Right cardiac atrium (tissue), 5 donors: Measurements from ENCODE around the gene FBXL17. TPM values are rescaled to one million over a fixed set of nuclear protein-coding genes. Genes with fewer than 3 reads are reported as not detected.

Experiments
- ATAC-seq, 2 donors: fragments of 200-7000 bp; cut with Tn5 transposase; one replicate each; pipeline versions ENCODE4 v1.8.0 to v1.9.1; 2020; ENCODE audit warnings: moderate library complexity in 2 of 2, mild to moderate bottlenecking in 1 of 2
- DNase-seq, 3 donors: peaks; one replicate each; pipeline ENCODE4 v3.0.0-alpha.2; 2020
- H3K27ac ChIP-seq: one replicate; pipeline ENCODE4 v1.5.1; 2013; ENCODE audit warnings: mild to moderate bottlenecking, low read length, control low read depth, moderate library complexity
- H3K27me3 ChIP-seq: one replicate; pipeline ENCODE4 v1.6.1; 2013; ENCODE audit not compliant: control insufficient read depth, insufficient read depth
- H3K4me1 ChIP-seq: one replicate; pipeline ENCODE4 v1.6.1; 2013; ENCODE audit warnings: low read length; ENCODE audit not compliant: control insufficient read depth, insufficient read depth
- H3K4me3 ChIP-seq: one replicate; pipeline ENCODE4 v1.5.1; 2013; ENCODE audit warnings: low read length, control low read depth
- H3K9me3 ChIP-seq: one replicate; pipeline ENCODE4 v1.6.1; 2013; ENCODE audit warnings: low read length; ENCODE audit not compliant: control insufficient read depth
- WGBS: extraction: QIAGEN DNeasy Blood & Tissue Kit; methylation state at CpG from one replicate; pipeline ENCODE4 v1.1.7; 2013; 5-methylcytosine and 5-hydroxymethylcytosine counted together
- intact Hi-C, 4 donors: fragments of 100-400 bp; cut with DNase I; formaldehyde crosslinking; loops; one replicate each; pipeline versions ENCODE4 v1.11.0 to v1.14.0; 2022 to 2023
- polyA plus RNA-seq: library from polyadenylated mRNA; stranded (reverse); fragments of 200-250 nt; gene quantifications from one replicate; pipeline ENCODE4 v1.2.3, GENCODE V29; 2013
- total RNA-seq, 4 donors: library from RNA; stranded (reverse); fragmentation: NEBNext Ultra II Directional; extraction: Animal tissue kit (Norgen Biotek cat#: 25700); gene quantifications; one replicate each; pipeline ENCODE4 v1.2.1, GENCODE V29; 2021
- donor health status: healthy with polysubstance abuse.
- donor health status: DM: no; HTN: yes; CAD: no.
- donor health status: DM: no; HTN: no; CAD: no.
- donor health status: DM: no; HTN: yes; CAD: no; lungs with severe emphysema.
- donor health status: DM: yes; HTN: yes; CAD: no.

The FBXL17 gene
- total and polyA plus RNA-seq, 5 donors: 13.4 to 37.3 (median 34.1) TPM

DNA sequence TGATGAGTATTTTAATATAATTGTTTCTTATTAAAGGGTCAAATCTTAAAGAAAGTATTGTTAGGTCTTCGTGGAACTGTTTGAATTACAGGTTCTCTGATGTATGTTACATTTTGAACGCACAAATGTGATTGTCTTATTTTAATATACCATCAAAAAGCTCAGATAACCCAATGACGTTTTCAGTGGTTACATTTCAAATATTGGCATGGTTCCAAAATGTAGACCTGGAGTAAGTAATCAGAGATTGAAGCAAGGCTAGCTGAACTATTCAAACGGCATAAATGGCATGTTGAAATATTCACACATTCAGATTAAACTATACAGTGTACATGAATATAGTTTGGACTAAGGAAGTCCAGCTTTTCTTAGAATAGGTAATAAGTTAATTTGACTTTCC, 429.4 kb downstream of the FBXL17 start:
- WGBS: 68% methylated on average over 4 of the region's 4 CpGs
- no peak overlapping the region for H3K27ac ChIP-seq
- H3K4me1 ChIP-seq: peaks cover 4% of the 10 kb centered on the region
- ATAC-seq (no peak), DNase-seq (no peak)
- H3K27me3 ChIP-seq: no peaks in the 10 kb centered on the region
- H3K9me3 ChIP-seq: no peaks in the 10 kb centered on the region
- intact Hi-C loops: no loop called here
- no peak overlapping the region for H3K4me3 ChIP-seq

GRCh38 chr5:107951309-107951708, 430.6 kb downstream of the FBXL17 start:
- no peak for DNase-seq

DNA sequence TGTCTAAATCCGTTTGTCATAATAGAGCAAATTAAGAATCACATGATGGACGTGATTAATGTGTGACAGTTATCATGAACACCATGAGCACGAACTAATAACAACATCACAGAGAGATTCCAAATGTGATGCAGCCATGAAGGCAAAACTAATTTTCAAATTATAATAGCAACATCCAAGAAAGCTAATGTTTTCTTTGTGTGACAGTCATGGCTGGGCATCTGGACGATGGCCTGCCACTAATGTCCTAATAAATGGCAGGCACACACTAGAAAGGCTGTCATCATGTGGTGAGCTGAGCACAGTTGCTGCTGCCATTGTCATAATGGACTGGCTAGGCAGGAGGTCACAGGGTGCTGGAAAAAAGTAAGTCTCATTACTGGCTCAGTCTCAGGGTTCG, 431.1 kb downstream of the FBXL17 start:
- no peak for ATAC-seq
- H3K4me3 ChIP-seq: no peak overlapping the region
- DNase-seq: no peak
- H3K27ac ChIP-seq: no peak overlapping the region
- H3K27me3 ChIP-seq: no peaks in the 10 kb centered on the region
- 88% methylated on average over 5 of the region's 5 CpGs for WGBS
- H3K4me1 ChIP-seq: peaks cover 4% of the 10 kb centered on the region
- H3K9me3 ChIP-seq: no peaks in the 10 kb centered on the region
- intact Hi-C loops: no loop called here

More at GRCh38 chr5:107951309-107951708, 430.6 kb downstream of the FBXL17 start:
- H3K27me3 ChIP-seq: no peaks in the 10 kb centered on the region
- H3K4me1 ChIP-seq: peaks cover 4% of the 10 kb centered on the region
- ATAC-seq: no peak
- H3K9me3 ChIP-seq: no peaks in the 10 kb centered on the region
- intact Hi-C loops: no loop called here
- 61% methylated on average over 3 of the region's 3 CpGs for WGBS
- no peak overlapping the region for H3K4me3 ChIP-seq
- H3K27ac ChIP-seq: no peak overlapping the region

DNA sequence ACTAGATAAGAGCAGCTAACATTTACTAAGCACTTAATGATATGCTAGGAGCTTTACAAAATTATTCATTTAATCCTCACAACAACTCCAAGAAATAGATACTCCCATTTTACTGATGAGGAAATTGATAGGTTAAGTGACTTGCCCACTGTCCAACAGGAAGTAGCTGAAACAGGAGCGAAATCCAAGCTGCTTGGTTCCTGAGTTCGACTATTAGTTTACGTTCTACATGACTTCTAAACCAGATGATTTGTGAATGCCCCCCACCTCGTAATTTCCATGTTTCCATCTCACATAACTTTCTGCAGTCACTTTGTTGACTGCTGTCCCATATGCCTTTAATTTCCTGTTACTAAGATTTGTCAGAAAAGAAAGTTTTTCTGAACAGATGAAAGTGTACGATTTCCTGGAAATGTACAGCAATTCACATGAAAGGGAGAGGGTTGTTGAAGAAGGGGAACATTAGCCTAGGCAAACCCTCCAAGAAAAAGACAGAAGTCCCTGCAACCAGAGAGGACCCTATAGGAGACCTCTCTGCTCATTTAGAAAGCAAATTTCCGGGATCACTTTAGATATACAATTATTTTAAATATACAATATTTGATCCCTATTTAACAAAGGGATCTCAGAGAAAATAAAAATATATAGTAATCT, 432.1 kb downstream of the FBXL17 start:
- Histone ChIP-seq H3K4me1 (peaks cover 4% of the 10 kb centered on the region), H3K9me3 (no peaks in the 10 kb centered on the region), H3K27me3 (no peaks in the 10 kb centered on the region), H3K27ac (no peak overlapping the region), H3K4me3 (no peak overlapping the region)
- intact Hi-C loops: no loop called here
- ATAC-seq (no peak), DNase-seq (no peak)
- 92% methylated on average over 6 of the region's 6 CpGs for WGBS

DNA sequence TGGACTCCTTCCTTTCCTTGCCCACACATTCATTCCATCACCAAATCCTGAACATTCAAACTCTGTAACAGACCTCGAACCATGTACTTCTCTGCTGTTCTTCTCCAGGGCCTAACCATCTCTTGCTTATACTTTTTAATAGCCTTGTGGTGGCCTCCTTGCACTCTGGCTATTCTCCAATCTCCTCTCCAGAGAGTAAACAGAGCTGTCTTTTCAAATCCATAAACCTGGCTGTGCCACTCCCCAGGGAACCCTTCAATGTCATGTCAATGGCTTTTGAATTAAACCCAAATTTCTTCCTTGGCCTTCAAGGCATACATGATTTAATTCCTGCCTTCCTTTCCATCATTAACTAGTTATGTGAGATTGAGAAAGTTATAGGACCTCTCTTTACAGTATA, 433.5 kb downstream of the FBXL17 start:
- DNase-seq (no peak), ATAC-seq (no peak)
- Histone ChIP-seq H3K4me3 (no peak overlapping the region), H3K27ac (no peak overlapping the region), H3K4me1 (peaks cover 4% of the 10 kb centered on the region), H3K9me3 (no peaks in the 10 kb centered on the region), H3K27me3 (no peaks in the 10 kb centered on the region)
- intact Hi-C loops: no loop called here
- 98% methylated on average over 1 of the region's 1 CpG for WGBS

- 95% methylated on average over 2 of the region's 2 CpGs for WGBS
- DNase-seq (no peak), ATAC-seq (no peak)
- Histone ChIP-seq H3K9me3 (no peaks in the 10 kb centered on the region), H3K27me3 (no peaks in the 10 kb centered on the region), H3K27ac (no peak overlapping the region), H3K4me1 (no peaks in the 10 kb centered on the region), H3K4me3 (no peak overlapping the region)
- intact Hi-C loops: no loop called here
Observed at GRCh38 chr5:107945061-107945460, 436.8 kb downstream of the FBXL17 start.

GRCh38 chr5:107943923-107944322, 438.0 kb downstream of the FBXL17 start:
- no peak for ATAC-seq
- Histone ChIP-seq H3K27ac (no peak overlapping the region), H3K9me3 (no peaks in the 10 kb centered on the region), H3K4me1 (no peaks in the 10 kb centered on the region), H3K4me3 (no peak overlapping the region), H3K27me3 (no peaks in the 10 kb centered on the region)
- intact Hi-C loops: no loop called here
- no peak for DNase-seq

DNA sequence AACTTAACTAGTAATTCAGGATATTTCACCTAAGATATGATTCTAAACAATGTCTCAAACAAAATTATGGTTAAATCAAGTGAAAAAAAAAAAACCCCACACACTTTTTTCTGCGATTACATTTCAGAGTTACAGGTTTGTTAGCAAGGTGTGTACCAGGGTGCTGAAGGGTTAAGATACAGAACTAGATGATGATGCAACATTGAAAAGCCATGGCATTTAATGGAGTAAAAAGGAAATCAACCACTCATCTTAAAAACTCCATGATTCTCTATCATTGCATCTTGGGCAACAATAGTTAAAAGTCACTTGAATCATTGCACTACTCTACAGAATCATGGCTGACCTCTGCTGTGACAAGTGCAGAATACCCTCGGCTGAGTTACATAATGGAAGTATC, 440.9 kb downstream of the FBXL17 start:
- Histone ChIP-seq H3K27me3 (no peaks in the 10 kb centered on the region), H3K9me3 (no peaks in the 10 kb centered on the region), H3K27ac (no peak overlapping the region), H3K4me1 (peaks cover 5% of the 10 kb centered on the region), H3K4me3 (no peak overlapping the region)
- ATAC-seq (no peak), DNase-seq (no peak)
- WGBS: 72% methylated on average over 2 of the region's 2 CpGs
- intact Hi-C loops: no loop called here

GRCh38 chr5:107937651-107938355, 444.1 kb downstream of the FBXL17 start:
- peak; percentile 57 to 59 for ATAC-seq
- Histone ChIP-seq H3K27ac (no peak overlapping the region), H3K4me1 (peaks cover 5% of the 10 kb centered on the region), H3K9me3 (no peaks in the 10 kb centered on the region), H3K27me3 (no peaks in the 10 kb centered on the region), H3K4me3 (no peak overlapping the region)
- intact Hi-C loops: no loop called here
- peak in 1 of 3 donors; percentile 6 for DNase-seq
- WGBS: 62% methylated on average over 8 of the region's 8 CpGs

GRCh38 chr5:107937204-107937603, 444.7 kb downstream of the FBXL17 start:
- H3K4me3 ChIP-seq: no peak overlapping the region
- H3K27ac ChIP-seq: no peak overlapping the region
- intact Hi-C loops: no loop called here
- H3K4me1 ChIP-seq: peaks cover 5% of the 10 kb centered on the region
- WGBS: 50% methylated on average over 5 of the region's 5 CpGs
- DNase-seq (no peak), ATAC-seq (peak; percentile 62 to 68)
- H3K9me3 ChIP-seq: no peaks in the 10 kb centered on the region
- H3K27me3 ChIP-seq: no peaks in the 10 kb centered on the region

DNA sequence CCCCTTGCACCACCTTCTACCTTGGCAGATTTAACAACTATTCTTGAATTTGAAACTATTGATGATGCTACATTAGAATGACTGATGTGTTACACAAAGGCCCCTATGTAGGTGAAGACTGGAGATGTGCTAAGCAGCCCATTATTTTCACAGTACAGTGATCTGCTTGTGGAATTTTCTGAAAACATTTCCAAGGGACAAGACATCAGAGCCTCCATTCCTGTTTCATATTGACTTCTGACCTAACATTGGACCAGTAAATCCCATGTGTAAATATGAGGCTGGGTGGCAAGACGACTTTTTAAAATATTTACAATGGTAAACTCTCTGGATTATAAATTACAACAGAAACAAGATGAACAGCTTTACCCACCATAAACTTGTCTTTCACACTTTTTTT, 445.4 kb downstream of the FBXL17 start:
- no peak for ATAC-seq
- Histone ChIP-seq H3K27me3 (no peaks in the 10 kb centered on the region), H3K4me1 (peaks cover 5% of the 10 kb centered on the region), H3K9me3 (no peaks in the 10 kb centered on the region), H3K27ac (no peak overlapping the region), H3K4me3 (no peak overlapping the region)
- DNase-seq: no peak
- intact Hi-C loops: no loop called here
- WGBS: 85% methylated on average over 1 of the region's 1 CpG
